ENCODE data around the gene SNCG.
"Not testable (repeated sequence)": the region's sequence is repeated elsewhere in the genome, so short reads cannot be mapped to it uniquely, and the experiment has no call there.

- not testable (repeated sequence) for TF ChIP-seq CTCF (conservative IDR thresholded peaks at IDR 0.05; ENCODE audit: low read depth in 2 of 2); POLR2AphosphoS5 (IDR thresholded peaks at IDR 0.05; ENCODE audit: low read depth); EZH2phosphoT487 (IDR thresholded peaks at IDR 0.05; ENCODE audit: unreplicated experiment); EZH2 (IDR thresholded peaks at IDR 0.05; ENCODE audit: low read depth, unreplicated experiment); STAT1 (IDR thresholded peaks at IDR 0.05; ENCODE audit: unreplicated experiment); CREB1 (CRISPR knock-in tag; IDR thresholded peaks at IDR 0.05; ENCODE audit: low read depth); JUNB (IDR thresholded peaks at IDR 0.05; ENCODE audit: unreplicated experiment); ZNF114 (CRISPR knock-in tag; IDR thresholded peaks at IDR 0.05)
- TF ChIP-seq, protein P1, sequence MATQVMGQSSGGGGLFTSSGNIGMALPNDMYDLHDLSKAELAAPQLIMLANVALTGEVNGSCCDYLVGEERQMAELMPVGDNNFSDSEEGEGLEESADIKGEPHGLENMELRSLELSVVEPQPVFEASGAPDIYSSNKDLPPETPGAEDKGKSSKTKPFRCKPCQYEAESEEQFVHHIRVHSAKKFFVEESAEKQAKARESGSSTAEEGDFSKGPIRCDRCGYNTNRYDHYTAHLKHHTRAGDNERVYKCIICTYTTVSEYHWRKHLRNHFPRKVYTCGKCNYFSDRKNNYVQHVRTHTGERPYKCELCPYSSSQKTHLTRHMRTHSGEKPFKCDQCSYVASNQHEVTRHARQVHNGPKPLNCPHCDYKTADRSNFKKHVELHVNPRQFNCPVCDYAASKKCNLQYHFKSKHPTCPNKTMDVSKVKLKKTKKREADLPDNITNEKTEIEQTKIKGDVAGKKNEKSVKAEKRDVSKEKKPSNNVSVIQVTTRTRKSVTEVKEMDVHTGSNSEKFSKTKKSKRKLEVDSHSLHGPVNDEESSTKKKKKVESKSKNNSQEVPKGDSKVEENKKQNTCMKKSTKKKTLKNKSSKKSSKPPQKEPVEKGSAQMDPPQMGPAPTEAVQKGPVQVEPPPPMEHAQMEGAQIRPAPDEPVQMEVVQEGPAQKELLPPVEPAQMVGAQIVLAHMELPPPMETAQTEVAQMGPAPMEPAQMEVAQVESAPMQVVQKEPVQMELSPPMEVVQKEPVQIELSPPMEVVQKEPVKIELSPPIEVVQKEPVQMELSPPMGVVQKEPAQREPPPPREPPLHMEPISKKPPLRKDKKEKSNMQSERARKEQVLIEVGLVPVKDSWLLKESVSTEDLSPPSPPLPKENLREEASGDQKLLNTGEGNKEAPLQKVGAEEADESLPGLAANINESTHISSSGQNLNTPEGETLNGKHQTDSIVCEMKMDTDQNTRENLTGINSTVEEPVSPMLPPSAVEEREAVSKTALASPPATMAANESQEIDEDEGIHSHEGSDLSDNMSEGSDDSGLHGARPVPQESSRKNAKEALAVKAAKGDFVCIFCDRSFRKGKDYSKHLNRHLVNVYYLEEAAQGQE (IDR thresholded peaks at IDR 0.05; ENCODE audit: unreplicated experiment), result not testable (repeated sequence)
- TF ChIP-seq, protein P2, sequence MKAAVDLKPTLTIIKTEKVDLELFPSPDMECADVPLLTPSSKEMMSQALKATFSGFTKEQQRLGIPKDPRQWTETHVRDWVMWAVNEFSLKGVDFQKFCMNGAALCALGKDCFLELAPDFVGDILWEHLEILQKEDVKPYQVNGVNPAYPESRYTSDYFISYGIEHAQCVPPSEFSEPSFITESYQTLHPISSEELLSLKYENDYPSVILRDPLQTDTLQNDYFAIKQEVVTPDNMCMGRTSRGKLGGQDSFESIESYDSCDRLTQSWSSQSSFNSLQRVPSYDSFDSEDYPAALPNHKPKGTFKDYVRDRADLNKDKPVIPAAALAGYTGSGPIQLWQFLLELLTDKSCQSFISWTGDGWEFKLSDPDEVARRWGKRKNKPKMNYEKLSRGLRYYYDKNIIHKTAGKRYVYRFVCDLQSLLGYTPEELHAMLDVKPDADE (IDR thresholded peaks at IDR 0.05), result not testable (repeated sequence)
Observed at GRCh38 chr10:87007674-87008073, 49.3 kb downstream of the SNCG start.
